Skeletal muscle cell (primary cell): ENCODE results near the gene KNOP1.
"Not testable (repeated sequence)": the region's sequence is repeated elsewhere in the genome, so short reads cannot be mapped to it uniquely, and the experiment has no call there.

Experiments
- DNase-seq: peaks from one replicate; pipeline ENCODE4 v3.0.0-alpha.2; 2010; ENCODE audit warnings: low read depth
- H3K4me3 ChIP-seq: 2 replicates; pipeline ENCODE4 v1.5.1; 2011; ENCODE audit warnings: low read depth, mild to moderate bottlenecking, control low read depth, low read length, moderate library complexity

KNOP1 gene

GRCh38 chr16:19691161-19691711 is 26.8 kb downstream of the KNOP1 start:
- no peak for DNase-seq
- no peak overlapping the region for H3K4me3 ChIP-seq

GRCh38 chr16:19690196-19690595 is 27.8 kb downstream of the KNOP1 start:
- H3K4me3 ChIP-seq: no peak overlapping the region
- DNase-seq: no peak

- H3K4me3 ChIP-seq: no peak overlapping the region
- no peak for DNase-seq
Measured at GRCh38 chr16:19689342-19689741, 28.7 kb downstream of the KNOP1 start.

- no peak overlapping the region for H3K4me3 ChIP-seq
- no peak for DNase-seq
Measured at GRCh38 chr16:19688396-19689024, 29.5 kb downstream of the KNOP1 start.

- H3K4me3 ChIP-seq: no peak overlapping the region
- no peak for DNase-seq
Measured at GRCh38 chr16:19687279-19687678, 30.7 kb downstream of the KNOP1 start.

GRCh38 chr16:19685176-19685575 is 32.9 kb downstream of the KNOP1 start:
- no peak overlapping the region for H3K4me3 ChIP-seq
- no peak for DNase-seq

GRCh38 chr16:19683453-19684236 is 34.4 kb downstream of the KNOP1 start:
- H3K4me3 ChIP-seq: no peak overlapping the region
- no peak for DNase-seq

GRCh38 chr16:19681637-19682036 is 36.4 kb downstream of the KNOP1 start:
- H3K4me3 ChIP-seq: no peak overlapping the region

GRCh38 chr16:19680881-19681340 is 37.1 kb downstream of the KNOP1 start:
- no peak for DNase-seq
- no peak overlapping the region for H3K4me3 ChIP-seq

More at GRCh38 chr16:19681637-19682036, 36.4 kb downstream of the KNOP1 start:
- DNase-seq: no peak

- not testable (repeated sequence) for H3K4me3 ChIP-seq, DNase-seq
Measured at GRCh38 chr16:19679281-19679680, 38.7 kb downstream of the KNOP1 start.

- DNase-seq: no peak
- no peak overlapping the region for H3K4me3 ChIP-seq
Measured at GRCh38 chr16:19678804-19679203, 39.2 kb downstream of the KNOP1 start.

GRCh38 chr16:19677402-19677801 is 40.6 kb downstream of the KNOP1 start:
- DNase-seq: no peak
- H3K4me3 ChIP-seq: no peak overlapping the region

- no peak for DNase-seq
- H3K4me3 ChIP-seq: no peak overlapping the region
Measured at GRCh38 chr16:19674485-19674884, 43.5 kb downstream of the KNOP1 start.

- H3K4me3 ChIP-seq: no peak overlapping the region
- no peak for DNase-seq
Measured at GRCh38 chr16:19672378-19672777, 45.6 kb downstream of the KNOP1 start.

GRCh38 chr16:19666477-19666876 is 51.5 kb downstream of the KNOP1 start:
- H3K4me3 ChIP-seq: no peak overlapping the region
- DNase-seq: no peak

GRCh38 chr16:19665313-19665712 is 52.7 kb downstream of the KNOP1 start:
- H3K4me3 ChIP-seq, DNase-seq: not testable (repeated sequence)

GRCh38 chr16:19664166-19664565 is 53.9 kb downstream of the KNOP1 start:
- DNase-seq: no peak
- no peak overlapping the region for H3K4me3 ChIP-seq

- DNase-seq: no peak
- no peak overlapping the region for H3K4me3 ChIP-seq
Measured at GRCh38 chr16:19662351-19662750, 55.7 kb downstream of the KNOP1 start.

- H3K4me3 ChIP-seq: no peak overlapping the region
- DNase-seq: no peak
Measured at GRCh38 chr16:19660432-19660831, 57.6 kb downstream of the KNOP1 start.

GRCh38 chr16:19659554-19659953 is 58.5 kb downstream of the KNOP1 start:
- no peak for DNase-seq
- H3K4me3 ChIP-seq: no peak overlapping the region

GRCh38 chr16:19657831-19658230 is 60.2 kb downstream of the KNOP1 start:
- H3K4me3 ChIP-seq: no peak overlapping the region
- no peak for DNase-seq
